NCI-H2107 treated with DMSO at 0.1 percent for 48 hours (cell line): ENCODE results near the gene ANO2.
"Not testable (repeated sequence)": the region's sequence is repeated elsewhere in the genome, so short reads cannot be mapped to it uniquely, and the experiment has no call there.

ENCODE experiments used
- DNase-seq: peaks from one replicate; lab custom pipeline; 2025; ENCODE audit not compliant: unreplicated experiment; lab: John Stamatoyannopoulos, UW

ANO2 gene

DNA sequence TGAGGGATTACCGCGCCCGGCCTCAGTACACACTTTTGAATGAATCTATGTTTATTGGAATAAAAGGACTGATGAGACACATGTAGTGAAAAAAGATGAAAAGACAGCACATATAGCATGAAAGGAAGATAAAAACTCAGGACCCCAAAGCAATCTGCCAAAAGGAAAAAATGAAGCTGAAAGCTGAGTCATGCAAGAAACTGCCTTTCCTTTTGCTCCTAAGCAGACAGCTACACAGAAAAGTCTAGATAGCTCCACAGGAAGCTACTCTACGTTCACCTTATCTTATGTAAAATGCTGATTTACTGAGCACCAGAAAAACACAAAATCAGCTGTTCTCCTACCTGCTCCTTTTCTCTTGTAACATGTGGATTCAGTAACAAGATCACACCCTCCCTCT, 384.8 kb downstream of the ANO2 start:
- DNase-seq: no peak

DNA sequence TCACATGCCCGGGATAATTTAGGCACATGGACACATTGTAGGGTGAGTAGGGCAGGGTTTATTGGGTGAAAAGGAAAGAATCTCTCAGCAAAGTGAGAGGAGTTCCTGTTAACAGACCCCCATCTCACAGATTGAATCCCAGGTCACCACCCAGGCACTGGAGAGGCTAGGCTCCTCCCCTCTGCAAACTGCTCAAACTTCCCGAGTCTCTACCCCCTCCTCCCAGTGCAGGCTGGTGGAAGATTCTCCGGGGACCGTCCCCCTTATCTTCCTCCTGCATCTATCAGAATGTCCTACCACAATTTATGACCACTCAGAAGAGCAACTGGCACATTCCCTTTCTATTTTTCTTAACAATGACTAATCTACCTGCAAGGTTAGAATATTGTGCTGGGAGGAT, 387.2 kb downstream of the ANO2 start:
- DNase-seq: no peak

DNA sequence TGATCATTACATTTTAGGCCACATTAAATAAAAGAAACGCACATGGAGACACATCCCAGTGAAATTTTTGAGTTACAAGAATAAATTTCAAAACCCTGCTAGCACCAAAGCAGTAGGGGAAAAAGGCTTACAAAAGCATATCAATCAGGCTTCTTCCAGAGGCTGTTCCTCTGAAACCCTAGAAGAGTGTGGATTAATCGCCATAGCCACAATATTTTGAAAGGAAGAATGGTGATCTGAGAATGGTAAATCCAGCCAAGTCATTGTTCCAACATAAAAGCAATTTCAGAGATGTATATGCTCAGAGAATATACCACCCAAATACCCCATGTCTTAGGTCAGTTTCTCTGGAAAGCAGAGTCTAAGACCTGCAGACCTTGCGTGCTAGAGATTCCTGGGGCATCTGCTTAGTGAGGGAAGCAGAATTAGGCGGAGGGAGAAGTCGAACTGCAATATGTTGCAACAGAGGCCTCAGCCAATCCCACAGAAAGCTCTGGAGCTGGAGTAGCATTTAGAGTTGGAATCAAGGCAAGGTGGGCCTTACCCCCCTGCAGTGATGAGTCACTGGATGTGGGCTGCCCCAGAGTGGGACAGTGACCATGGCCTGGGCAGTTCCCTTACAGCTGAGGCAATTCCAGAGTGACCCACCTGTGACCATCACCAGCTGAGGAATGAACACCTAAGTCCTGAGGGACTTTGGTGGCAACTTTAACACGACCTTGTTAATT, 387.9 kb downstream of the ANO2 start:
- peak; percentile 8 for DNase-seq

DNA sequence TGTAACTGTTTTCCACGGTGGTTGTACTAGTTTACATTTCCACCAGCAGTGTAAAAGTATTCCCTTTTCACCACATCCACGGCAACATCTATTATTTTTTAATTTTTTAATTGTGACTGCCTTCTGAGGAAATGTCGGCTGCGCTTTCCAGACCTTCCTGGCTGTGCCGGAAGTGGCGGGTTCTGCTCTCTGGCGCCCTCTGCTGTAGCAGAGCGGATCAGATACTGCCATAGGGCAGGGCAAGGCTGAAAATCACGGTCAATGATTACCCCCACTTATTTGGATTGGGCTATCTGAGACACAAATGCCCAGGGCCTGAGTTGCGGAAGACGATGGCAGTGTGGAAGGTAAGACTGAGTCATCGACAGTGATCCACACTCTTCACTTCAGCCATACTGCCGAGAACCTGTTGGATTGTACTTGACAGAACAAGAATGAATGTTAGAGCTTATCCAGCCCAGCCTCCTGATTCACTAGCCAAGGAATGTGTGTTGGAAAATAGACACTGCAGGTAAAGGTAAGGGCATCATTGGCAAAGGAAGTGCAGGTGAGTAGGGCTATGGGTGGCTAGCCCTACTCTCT, 388.9 kb downstream of the ANO2 start:
- DNase-seq: no peak

DNA sequence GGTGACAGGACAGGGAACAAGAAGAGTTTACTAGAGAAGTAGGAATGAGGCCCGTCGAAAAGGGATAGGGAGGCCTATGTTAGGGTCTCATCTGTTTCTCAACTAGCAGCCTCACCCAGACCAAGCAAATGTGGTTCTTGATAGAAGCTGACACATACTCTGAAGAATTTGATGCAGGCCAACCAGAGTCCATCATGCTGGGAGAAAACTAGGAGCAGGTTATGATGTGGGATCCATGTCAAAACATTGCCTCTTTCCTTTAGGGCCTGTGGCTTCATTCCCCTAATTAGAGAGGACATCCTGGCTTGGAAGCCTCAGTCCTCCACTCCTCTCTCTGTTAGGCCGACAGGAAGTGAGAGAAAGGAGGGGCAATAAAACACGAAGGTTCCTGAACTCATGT, 390.3 kb downstream of the ANO2 start:
- DNase-seq: no peak

DNA sequence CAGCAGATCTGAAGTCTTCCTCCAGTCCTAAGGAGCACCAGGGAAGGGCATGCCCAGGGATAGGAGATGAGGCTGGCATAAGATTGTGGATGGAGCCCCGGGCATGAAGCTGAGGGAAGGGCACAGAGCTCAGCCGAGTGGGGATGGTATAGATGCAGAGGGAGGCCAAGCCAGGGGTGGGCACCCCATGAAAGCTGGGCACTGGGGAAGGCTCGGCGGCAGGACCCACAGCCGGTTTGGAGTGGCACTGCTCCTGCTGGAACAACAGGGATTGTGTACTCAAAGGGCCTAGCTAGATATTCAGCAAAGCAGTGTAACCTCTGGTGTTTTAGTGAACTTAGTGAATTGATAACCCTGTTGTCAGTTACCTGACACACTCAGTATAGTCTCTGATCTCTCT, 396.0 kb downstream of the ANO2 start:
- DNase-seq: no peak

DNA sequence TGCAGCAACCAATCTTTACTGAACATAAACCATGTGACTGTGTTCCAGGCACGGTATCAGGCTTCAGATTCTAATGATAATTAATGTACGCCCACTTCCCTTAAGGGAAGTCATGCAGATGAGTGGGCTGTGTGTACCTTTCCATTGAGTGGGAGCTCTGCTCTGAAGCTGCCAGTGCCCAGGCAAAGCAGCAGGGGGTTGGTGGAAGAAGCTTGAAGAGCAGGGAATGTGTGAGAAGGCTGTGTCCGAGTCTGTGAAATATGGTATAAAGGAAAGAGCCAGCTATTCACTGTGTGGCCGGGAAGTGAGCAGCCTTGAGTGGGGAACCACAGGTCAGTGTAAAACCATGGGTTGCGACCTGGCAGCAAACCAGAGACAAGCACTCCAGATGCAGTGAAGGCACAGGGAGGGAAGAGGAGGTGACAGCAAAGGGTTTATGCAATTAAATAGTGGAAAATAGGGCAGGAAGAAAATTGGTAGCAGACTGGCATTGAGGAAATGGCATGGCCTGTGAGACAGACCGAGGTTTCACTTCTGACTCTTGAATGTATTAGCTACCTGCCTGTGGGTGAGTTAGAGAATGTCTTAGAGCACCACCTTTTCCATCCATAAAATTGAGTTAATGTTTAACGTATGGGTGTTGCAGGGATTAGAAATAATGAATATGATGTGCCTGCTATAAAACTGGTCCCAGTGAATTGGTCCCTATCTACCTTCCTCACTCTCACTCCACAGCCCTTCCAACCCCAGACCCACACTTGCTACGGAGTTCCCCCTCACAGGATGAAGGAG, 396.7 kb downstream of the ANO2 start:
- no peak for DNase-seq

DNA sequence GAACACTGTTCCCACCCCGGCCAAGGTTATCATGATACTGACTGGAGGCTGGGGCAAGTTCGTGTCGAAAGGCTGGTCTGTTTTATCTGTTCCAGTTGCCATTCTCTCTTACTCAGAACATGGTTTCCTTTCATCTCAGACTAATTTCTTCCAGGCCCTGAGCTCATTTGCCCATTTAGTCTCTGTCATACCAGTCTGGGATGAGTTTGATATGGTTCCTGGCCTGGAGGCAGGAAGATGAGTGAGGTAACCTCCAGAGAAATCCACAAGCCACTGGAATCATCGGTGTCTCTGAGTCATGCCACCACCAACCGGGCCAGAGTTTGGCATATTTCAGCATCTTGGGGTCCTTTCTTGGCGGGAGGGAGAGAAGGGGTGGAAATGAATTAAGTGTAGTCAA, 398.4 kb downstream of the ANO2 start:
- DNase-seq: no peak

DNA sequence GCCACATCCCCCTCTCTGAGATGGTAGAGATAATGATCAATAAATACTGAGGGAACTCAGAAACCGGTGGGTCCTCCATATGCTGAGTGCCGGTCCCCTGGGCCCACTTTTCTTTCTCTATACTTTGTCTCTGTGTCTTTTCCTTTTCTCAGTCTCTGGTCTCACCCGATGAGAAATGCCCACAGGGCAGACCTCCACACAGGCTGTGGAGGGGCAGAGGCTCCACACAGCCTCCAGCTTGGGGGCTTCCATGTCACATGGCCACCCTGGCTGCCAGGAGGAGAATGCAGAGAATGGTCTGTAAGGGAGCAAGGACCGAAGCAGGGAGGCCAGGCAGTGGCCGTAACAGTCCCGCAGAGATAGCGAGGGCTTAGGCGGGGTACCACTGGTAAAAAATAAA, 407.3 kb downstream of the ANO2 start:
- no peak for DNase-seq

DNA sequence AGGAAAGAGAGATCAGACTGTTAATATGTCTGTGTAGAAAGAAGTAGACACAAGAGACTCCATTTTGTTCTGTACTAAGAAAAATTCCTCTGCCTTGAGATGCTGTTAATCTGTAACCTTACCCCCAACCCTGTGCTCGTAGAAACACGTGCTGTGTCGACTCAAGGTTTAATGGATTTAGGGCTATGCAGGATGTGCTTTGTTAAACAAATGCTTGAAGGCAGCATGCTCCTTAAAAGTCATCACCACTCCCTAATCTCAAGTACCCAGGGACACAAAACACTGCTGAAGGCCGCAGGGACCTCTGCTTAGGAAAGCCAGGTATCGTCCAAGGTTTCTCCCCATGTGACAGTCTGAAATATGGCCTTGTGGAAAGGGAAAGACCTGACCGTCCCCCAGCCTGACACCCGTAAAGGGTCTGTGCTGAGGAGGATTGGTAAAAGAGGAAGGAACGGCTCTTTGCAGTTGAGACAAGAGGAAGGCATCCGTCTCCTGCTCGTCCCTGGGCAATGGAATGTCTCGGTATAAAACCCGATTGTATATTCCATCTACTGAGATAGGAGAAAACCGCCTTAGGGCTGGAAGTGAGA, 407.9 kb downstream of the ANO2 start:
- DNase-seq: not testable (repeated sequence)

DNA sequence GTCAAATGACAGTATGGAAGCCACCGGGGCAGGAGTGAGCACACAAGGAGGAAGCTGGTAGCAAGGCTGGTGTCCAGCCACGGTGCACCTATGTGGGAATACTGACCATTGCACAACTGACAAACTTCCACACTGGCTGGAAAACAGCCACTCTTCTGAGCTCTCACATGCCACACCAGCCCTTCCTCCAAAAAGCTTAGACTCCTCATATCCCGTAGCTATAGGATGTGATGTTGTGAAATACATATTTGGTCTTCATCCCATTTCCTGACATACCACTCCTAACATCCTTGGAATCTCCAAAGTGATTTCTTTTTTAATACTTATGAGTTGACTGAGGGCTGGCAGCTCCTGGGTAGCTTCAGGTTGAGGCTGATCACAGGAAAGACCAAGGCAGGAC, 409.5 kb downstream of the ANO2 start:
- no peak for DNase-seq

DNA sequence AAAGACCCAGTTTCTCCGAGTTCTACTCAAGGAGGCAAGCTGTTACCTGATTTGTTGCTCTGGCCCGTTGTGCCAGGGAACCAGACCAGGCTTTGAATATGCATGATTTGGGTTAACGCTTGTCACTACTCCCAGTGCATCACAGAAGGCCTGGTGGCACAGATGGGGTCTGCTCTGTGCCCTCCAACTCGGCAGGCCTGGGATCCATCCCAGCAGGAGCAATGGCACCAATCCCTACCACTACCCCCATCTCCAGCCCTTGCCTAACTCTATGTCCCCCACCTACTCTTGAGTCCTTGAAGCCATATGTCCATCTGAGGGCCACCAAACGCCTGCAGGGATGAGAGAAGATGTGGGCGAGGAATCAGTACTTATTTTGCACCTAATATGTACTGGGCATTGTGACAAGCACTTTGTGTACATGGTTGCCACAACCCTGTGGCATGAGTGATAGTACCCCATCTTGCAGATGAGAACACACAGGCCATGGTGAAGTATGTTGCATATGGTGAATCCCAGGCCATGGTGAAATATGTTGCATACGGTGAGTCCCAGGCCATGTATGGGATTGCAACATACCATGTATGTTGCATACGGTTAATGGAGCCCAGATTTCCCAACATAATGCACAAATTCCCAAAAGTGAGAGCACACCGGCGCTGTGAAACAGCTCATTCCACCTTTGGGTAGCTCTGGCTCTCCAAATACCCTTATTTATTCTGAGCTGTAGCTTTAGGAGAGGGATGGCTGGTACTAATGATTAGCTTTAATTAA, 410.4 kb downstream of the ANO2 start:
- DNase-seq: no peak

DNA sequence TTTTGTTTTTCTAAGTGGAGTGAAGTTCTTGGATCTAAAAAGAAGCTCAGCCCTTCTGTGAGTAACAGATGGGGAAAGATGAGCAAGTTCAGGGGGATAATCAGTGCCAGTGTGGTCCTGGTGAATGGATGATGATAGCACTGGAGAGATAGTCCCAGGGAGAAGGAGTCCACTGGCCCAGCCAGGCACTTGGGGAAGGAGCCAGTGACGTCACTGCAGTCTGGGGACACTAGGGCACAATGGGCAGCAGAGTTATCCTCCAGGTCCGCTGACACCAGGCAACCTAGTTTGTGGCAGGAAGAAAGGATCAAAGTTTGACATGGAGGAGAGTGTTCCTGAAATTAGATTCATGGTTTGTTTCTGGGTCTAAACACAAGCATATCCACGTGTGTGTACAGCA, 411.7 kb downstream of the ANO2 start:
- no peak for DNase-seq

DNA sequence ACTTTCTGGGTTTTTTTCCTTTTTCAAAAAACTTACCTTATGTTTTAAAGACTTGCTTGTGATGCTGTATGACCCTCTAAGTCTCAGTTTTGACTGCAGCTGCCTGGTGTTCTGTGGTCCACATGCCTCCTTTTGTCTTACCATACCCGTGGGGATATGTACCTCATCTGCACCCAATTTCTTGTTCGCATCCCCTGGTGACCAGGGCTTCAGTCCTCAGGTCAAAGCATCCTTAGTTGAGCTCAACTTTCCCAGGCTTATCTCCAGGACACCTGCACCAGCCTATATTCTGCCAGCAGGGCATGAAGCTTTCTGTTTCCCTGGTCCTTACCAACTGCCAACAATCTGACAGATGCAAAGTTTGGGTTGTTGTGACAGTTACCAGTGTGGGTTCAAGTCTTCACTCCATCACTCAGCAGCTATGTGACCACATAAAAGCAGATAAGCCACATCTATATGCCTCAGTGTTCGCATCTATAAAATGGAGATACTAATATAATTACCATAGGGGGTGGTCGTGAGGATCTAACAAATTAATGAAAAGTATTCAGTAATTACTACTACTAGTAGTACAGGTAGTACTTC, 419.2 kb downstream of the ANO2 start:
- DNase-seq: no peak

DNA sequence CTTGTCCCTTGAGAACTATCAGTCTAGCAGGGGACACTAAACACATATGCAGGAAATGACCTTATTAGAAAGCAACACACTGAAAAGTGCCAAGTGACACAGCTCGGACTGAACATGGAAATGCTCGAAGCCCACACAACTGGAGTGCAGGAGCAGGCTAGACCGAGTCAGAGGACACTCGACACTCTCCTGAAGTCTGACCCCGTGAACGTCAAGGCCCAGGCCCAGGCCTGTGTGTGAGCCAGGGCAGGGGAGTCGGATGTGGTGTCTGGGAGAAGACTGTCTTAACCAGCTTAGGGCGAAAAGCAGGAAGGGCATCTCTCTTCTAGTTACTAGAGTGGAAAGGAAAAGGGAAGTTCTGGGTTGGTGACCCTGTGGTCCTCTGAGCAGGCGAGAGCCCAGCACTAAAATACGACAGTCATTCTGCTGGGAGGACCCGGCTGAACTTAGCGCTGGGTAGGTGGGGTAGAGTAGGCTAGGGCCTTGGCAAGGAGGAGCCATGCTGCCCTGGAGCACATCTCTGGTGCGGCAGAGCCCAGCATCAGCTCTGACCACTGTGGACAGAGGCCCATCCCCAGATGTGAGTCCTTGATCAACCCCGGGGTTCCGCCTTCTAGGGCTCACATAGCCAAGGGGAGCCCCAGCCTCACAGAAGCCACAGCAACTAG, 420.2 kb downstream of the ANO2 start:
- no peak for DNase-seq

DNA sequence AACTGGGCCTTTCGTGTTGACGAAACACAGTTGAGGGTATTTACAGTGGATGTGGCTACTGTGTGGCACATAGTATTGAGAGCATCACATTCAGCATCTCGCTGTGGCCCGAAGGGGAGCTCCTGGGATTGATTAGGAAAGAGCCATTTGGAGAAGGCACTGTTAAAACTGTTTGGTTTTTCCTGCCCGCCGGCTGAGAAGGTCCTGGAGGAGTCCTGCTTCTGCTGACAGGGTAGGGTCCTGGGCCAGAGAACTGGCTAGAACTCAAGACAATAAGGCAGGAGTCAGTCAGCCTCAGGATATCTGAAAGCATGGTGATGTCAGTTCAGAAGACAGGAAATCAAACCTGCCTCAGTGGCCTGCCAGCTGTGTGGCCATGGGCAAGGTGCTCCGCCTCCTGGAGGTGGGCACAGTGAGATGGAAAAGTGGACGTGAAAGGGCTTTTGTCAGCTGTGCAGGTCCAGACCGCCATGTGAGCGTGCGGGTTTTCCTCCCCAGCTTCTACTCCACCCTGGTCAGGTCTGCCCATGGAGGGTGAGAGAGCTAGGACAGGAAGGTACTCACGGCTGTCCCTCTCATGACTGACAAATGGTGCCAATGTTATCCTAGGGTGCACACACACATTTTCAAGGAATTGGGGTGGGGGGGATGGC, 420.8 kb downstream of the ANO2 start:
- DNase-seq: no peak

DNA sequence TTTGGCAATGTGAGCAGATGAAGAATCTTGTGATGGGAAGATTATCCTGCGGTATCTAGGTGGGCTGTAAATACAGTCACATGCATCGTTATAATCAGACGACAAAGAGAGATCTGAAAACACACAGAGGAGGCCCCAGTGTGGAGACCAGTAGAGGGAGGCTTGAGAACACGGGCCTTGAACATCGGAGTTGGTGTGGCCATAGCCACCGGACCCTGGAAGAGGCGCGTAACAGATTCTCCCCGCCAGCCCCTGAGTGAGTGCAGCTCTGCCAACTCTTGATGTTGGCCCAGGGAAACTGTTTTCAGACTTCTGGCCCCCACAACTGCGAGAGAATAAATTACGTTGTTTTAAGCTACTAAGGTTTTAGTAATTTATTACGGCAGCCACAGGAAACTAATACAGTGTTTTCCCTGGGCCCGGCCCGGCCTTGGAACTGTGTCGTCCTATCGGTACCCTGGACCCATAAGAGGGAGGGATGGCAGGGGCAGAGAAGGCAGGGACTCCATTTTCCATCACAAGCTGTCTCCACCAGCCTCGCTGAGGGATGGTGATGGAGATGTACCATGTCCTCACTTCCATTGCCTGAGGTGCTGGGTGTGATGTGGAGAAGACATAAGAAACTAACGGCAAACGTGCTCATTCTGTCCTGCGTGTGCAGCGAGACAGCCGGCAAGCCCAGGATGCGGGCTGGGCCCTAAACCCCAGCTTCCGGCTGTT, 421.5 kb downstream of the ANO2 start:
- DNase-seq: no peak

DNA sequence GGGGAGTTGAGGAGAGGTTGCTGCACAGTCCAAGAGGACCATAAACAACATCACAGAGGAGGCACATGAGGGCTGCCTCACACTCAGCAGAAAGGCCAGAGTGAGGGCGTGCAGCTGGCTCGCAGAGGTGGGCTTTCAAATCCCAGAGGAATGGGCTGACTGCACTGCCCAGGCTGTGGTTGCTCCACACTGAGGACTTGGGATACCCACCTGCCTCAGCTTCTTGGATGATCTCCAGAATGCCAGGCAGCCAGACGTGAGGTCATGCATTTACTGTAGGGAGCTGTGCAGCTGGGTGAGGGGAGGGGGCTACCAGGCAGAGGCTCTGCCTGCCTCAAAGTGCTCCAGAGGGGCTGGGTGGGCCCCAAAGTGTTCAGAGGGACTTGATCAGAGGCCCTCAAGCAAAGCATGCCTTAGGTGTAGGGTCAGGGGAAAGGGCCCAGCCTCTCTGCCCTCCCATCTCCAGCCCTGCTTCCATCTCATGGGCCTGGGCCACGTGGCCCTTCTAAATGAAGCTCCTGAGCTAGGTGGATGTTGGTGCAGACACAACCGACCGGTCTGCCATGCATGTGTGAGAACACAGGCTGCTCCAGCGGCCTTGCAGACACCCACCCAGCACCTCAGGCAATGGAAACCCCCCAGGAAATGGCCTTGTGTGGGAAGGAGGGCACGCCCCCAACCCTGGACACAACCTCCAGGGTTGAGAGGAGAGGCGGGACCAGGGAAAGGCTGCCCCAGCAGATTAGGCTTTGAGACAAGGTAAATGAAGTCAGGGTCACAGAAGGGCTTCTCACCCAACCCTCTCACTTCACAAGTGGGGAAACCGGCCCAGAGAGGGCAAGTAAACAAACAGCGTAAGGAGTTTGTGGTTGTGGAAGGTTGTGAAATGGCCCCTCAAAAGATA, 422.4 kb downstream of the ANO2 start:
- peak; percentile 82 for DNase-seq
